ENCODE results near the gene PSMB5. TPM values are rescaled to one million over a fixed set of nuclear protein-coding genes. Genes with fewer than 3 reads are reported as not detected.

PSMB5 gene
- total and polyA plus RNA-seq, 2 of the 13 experiments (the other 11 are each of a cell fraction or from before 2014, with no cell fraction given), result 705 to 871 TPM

DNA sequence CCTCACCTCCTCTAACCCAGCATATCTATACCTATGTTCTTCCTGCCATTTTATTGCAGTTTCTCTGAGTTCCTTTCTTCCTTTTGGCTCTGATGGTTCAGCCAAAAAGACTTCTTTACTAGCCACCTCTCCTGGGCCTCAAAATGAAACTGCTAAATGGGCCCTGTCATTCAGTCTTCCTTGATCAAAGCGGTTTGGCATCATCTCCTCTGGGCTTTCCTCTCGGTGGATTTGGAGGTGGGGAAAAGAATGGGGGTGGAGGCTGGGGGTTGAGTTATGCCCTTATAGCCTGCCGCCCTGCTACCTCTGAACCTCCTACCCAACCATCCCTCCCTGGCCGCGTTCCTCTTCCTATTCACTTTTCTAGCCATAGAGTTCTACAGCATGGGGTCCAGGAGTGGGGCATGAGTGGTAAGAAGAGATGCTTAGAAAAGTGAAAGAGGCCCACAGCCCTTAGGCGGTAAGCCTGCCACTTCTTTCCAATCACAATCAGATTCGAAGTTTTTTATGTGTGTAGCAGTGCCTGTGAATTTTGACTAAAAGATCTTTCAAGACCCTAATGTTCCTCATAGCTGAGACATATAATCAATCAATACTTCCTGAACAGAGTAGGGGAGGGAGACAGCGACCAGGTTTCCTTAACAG is 54.8 kb downstream of the PSMB5 start (continued):
- TF ChIP-seq ZHX2 (IDR thresholded peaks at IDR 0.05; ENCODE audit: low read depth), result no peak
- no peak for TF ChIP-seq ZHX2 (CRISPR knock-in tag; IDR thresholded peaks at IDR 0.05; ENCODE audit: borderline replicate concordance)
- no peak for TF ChIP-seq ZFP1 (CRISPR knock-in tag; IDR thresholded peaks at IDR 0.05)
- TF ChIP-seq ZNF879 (CRISPR knock-in tag; IDR thresholded peaks at IDR 0.05), result no peak
- TF ChIP-seq HDAC6 (IDR thresholded peaks at IDR 0.05; ENCODE audit: low read depth, low read length), result 0 out of 2 replicates have a peak, but pooled peaks have one; percentile 79
- TF ChIP-seq ZNF281 (CRISPR knock-in tag; IDR thresholded peaks at IDR 0.05; ENCODE audit: borderline replicate concordance), result peak; percentile 29; the same call in 1 of the 2 replicates
- TF ChIP-seq ZNF367 (CRISPR knock-in tag; IDR thresholded peaks at IDR 0.05; ENCODE audit: borderline replicate concordance), result no peak
- no peak for TF ChIP-seq FOXJ3 (CRISPR knock-in tag; IDR thresholded peaks at IDR 0.05; ENCODE audit: borderline replicate concordance)
- peak; percentile 77 for TF ChIP-seq RBM22 (optimal IDR thresholded peaks at IDR 0.05; ENCODE audit: low read length)
- no peak for TF ChIP-seq ZNF746 (CRISPR knock-in tag; IDR thresholded peaks at IDR 0.05)
- peak; percentile 14 for TF ChIP-seq XRCC5 (optimal IDR thresholded peaks at IDR 0.05; ENCODE audit: low read length)
- TF ChIP-seq RCOR2 (CRISPR knock-in tag; IDR thresholded peaks at IDR 0.05), result no peak
- no peak for TF ChIP-seq ZNF225 (CRISPR knock-in tag; IDR thresholded peaks at IDR 0.05)
- no peak for TF ChIP-seq HIVEP1 (CRISPR knock-in tag; IDR thresholded peaks at IDR 0.05)
- TF ChIP-seq RERE (CRISPR knock-in tag; IDR thresholded peaks at IDR 0.05; ENCODE audit: low read depth), result no peak
- peak; percentile 55; the same call in 1 of the 2 replicates for TF ChIP-seq ZIK1 (CRISPR knock-in tag; IDR thresholded peaks at IDR 0.05; ENCODE audit: borderline replicate concordance, low read depth)
